Caco-2 (cell line): Measurements from ENCODE around the gene WDR86. TPM values are rescaled to one million over a fixed set of nuclear protein-coding genes. Genes with fewer than 3 reads are reported as not detected.

ENCODE experiments used
- BruUV-seq: library from RNA; stranded (reverse); fragments of 400-500 nt; replicated peaks from 2 replicates; lab custom pipeline; 2021; lab: Mats Ljungman, UMichigan
- CTCF ChIA-PET: fragments of 300-600 bp; sonication (Branson Sonifier 250); formaldehyde crosslinking; loops from one replicate; lab custom pipeline; 2022; ENCODE audit warnings: antibody characterized with exemption; lab: Charles Lee
- POLR2A ChIA-PET: fragments of 300-600 bp; sonication (Branson Sonifier 250); formaldehyde crosslinking; loops from one replicate; lab custom pipeline; 2022; ENCODE audit warnings: antibody characterized with exemption; lab: Charles Lee
- DNase-seq, 2 experiments: peaks; one replicate each; pipeline versions ENCODE4 v3.0.0 to v3.0.0-alpha.2; 2020 to 2022
- H3K27me3 ChIP-seq: replicated peaks from 2 replicates; pipeline ENCODE4 v1.6.0; 2011; ENCODE audit warnings: low read length; ENCODE audit not compliant: control insufficient read depth, insufficient read depth
- H3K36me3 ChIP-seq: 2 replicates; pipeline ENCODE4 v1.5.1; 2011; ENCODE audit warnings: low read length; ENCODE audit not compliant: control insufficient read depth, insufficient read depth
- H3K4me1 ChIP-seq: fragments of 250-450 bp; sonication (Bioruptor Pico); 2 replicates; pipeline ENCODE4 v1.5.1; 2020; ENCODE audit warnings: mild to moderate bottlenecking
- H3K4me3 ChIP-seq: 2 replicates; pipeline ENCODE4 v1.5.1; 2011; ENCODE audit warnings: low read depth, mild to moderate bottlenecking, control low read depth, low read length
- H3K9me3 ChIP-seq: fragments of 250-450 bp; sonication (Bioruptor Pico); 2 replicates; pipeline ENCODE4 v1.5.1; 2020; ENCODE audit warnings: mild to moderate bottlenecking, moderate library complexity
- H3K27ac Mint-ChIP-seq: one replicate; pipeline ENCODE4 v1.8.0; 2022; ENCODE audit warnings: mixed read lengths; ENCODE audit not compliant: unreplicated experiment
- H3K27me3 Mint-ChIP-seq: one replicate; pipeline ENCODE4 v1.8.0; 2022; ENCODE audit warnings: mixed read lengths; ENCODE audit not compliant: insufficient read depth, unreplicated experiment
- H3K36me3 Mint-ChIP-seq: one replicate; pipeline ENCODE4 v1.8.0; 2022; ENCODE audit warnings: mild to moderate bottlenecking, mixed read lengths; ENCODE audit not compliant: insufficient read depth, unreplicated experiment
- H3K4me1 Mint-ChIP-seq: one replicate; pipeline ENCODE4 v1.8.0; 2022; ENCODE audit warnings: low read depth, mixed read lengths; ENCODE audit not compliant: unreplicated experiment
- H3K4me3 Mint-ChIP-seq: one replicate; pipeline ENCODE4 v1.8.0; 2022; ENCODE audit warnings: mild to moderate bottlenecking, moderate library complexity, mixed read lengths; ENCODE audit not compliant: unreplicated experiment
- H3K9me3 Mint-ChIP-seq: one replicate; pipeline ENCODE4 v1.8.0; 2022; ENCODE audit warnings: mixed read lengths; ENCODE audit not compliant: unreplicated experiment
- CTCF ChIP-seq, 2 experiments: fragments of 200-600 bp in 1 of 2; IDR thresholded peaks; 1 replicate in 1 of 2; 2 replicates in 1 of 2; pipeline versions ENCODE4 v1.5.1 to v1.8.0; 2011 to 2022; ENCODE audit warnings: antibody characterized with exemption in 1 of 2, control low read depth in 1 of 2, inconsistent platforms in 1 of 2, low read depth in 1 of 2, low read length in 1 of 2, mild to moderate bottlenecking in 1 of 2, moderate library complexity in 1 of 2; ENCODE audit not compliant: insufficient read depth in 1 of 2, severe bottlenecking in 1 of 2, unreplicated experiment in 1 of 2
- intact Hi-C: fragments of 100-400 bp; cut with micrococcal nuclease; formaldehyde crosslinking; loops from one replicate; pipeline ENCODE4 v1.10.0; 2022; ENCODE audit not compliant: unreplicated experiment
- total RNA-seq: library from RNA; stranded (reverse); gene quantifications from 2 replicates; pipeline ENCODE4 v1.2.3, GENCODE V29; 2022

WDR86 gene
- total RNA-seq, 1 experiment from 2014 or later, result 0.52 TPM

GRCh38 chr7:151422212-151422611 lies 12.4 kb upstream of the WDR86 start:
- no peak for TF ChIP-seq CTCF (IDR thresholded peaks at IDR 0.05; ENCODE audit: insufficient read depth in 1 of 2, low read depth in 1 of 2, low read length in 1 of 2, severe bottlenecking in 1 of 2, unreplicated experiment in 1 of 2)
- H3K36me3 Mint-ChIP-seq, result no peaks in the 10 kb centered on the region
- H3K9me3 Mint-ChIP-seq, result peaks cover 32% of the 10 kb centered on the region
- no TSS peak for BruUV-seq
- no peaks in the 10 kb centered on the region for H3K27me3 Mint-ChIP-seq
- Histone ChIP-seq H3K36me3 (no peaks in the 10 kb centered on the region), H3K4me3 (no peak overlapping the region), H3K27me3 (no peaks in the 10 kb centered on the region), H3K9me3 (peaks cover 30% of the 10 kb centered on the region), H3K4me1 (peaks cover 4% of the 10 kb centered on the region)
- no peak overlapping the region for H3K4me3 Mint-ChIP-seq
- DNase-seq, result no peak
- intact Hi-C loops, result no loop called here
- H3K27ac Mint-ChIP-seq, result no peak overlapping the region
- CTCF ChIA-PET, result no interaction called here
- POLR2A ChIA-PET, result no interaction called here
- peaks cover 22% of the 10 kb centered on the region for H3K4me1 Mint-ChIP-seq

- DNase-seq, result no peak
- POLR2A ChIA-PET, result no interaction called here
- Mint-ChIP-seq H3K27ac (no peak overlapping the region), H3K9me3 (peaks cover 32% of the 10 kb centered on the region), H3K4me1 (peaks cover 12% of the 10 kb centered on the region), H3K36me3 (no peaks in the 10 kb centered on the region), H3K4me3 (no peak overlapping the region), H3K27me3 (no peaks in the 10 kb centered on the region)
- intact Hi-C loops, result no loop called here
- peaks cover 30% of the 10 kb centered on the region for H3K9me3 ChIP-seq
- no peaks in the 10 kb centered on the region for H3K36me3 ChIP-seq
- no peaks in the 10 kb centered on the region for H3K4me1 ChIP-seq
- H3K27me3 ChIP-seq, result no peaks in the 10 kb centered on the region
- BruUV-seq, result no TSS peak
- TF ChIP-seq CTCF (IDR thresholded peaks at IDR 0.05; ENCODE audit: insufficient read depth in 1 of 2, low read depth in 1 of 2, low read length in 1 of 2, severe bottlenecking in 1 of 2, unreplicated experiment in 1 of 2), result no peak
- H3K4me3 ChIP-seq, result no peak overlapping the region
- CTCF ChIA-PET, result no interaction called here
These were observed 10.3 kb upstream of the WDR86 start for GRCh38 chr7:151420144-151420543.

- TF ChIP-seq CTCF (IDR thresholded peaks at IDR 0.05; ENCODE audit: insufficient read depth in 1 of 2, low read depth in 1 of 2, low read length in 1 of 2, severe bottlenecking in 1 of 2, unreplicated experiment in 1 of 2), result no peak
- no peak overlapping the region for H3K4me3 Mint-ChIP-seq
- POLR2A ChIA-PET, result no interaction called here
- H3K27ac Mint-ChIP-seq, result peak overlapping the region; percentile 1
- DNase-seq, result no peak
- BruUV-seq, result no TSS peak
- Histone ChIP-seq H3K9me3 (peaks cover 19% of the 10 kb centered on the region), H3K4me3 (no peak overlapping the region), H3K27me3 (no peaks in the 10 kb centered on the region), H3K4me1 (no peaks in the 10 kb centered on the region), H3K36me3 (no peaks in the 10 kb centered on the region)
- H3K4me1 Mint-ChIP-seq, result no peaks in the 10 kb centered on the region
- H3K9me3 Mint-ChIP-seq, result peaks cover 21% of the 10 kb centered on the region
- intact Hi-C loops, result no loop called here
- CTCF ChIA-PET, result interaction anchor here (0.6 to 0.7 kb wide), 2 partner anchors 331 to 518 kb away, joined by 3 read pairs; no protein-coding TSS in a partner anchor
- no peaks in the 10 kb centered on the region for H3K36me3 Mint-ChIP-seq
- H3K27me3 Mint-ChIP-seq, result peaks cover 3% of the 10 kb centered on the region
These were observed 7.1 kb upstream of the WDR86 start for GRCh38 chr7:151416941-151417315.
